Measurements from ENCODE around the gene SCNM1.
A peak's percentile ranks its signal among the peaks of the same experiment; 100 is the strongest.
"Not testable (repeated sequence)": the region's sequence is repeated elsewhere in the genome, so short reads cannot be mapped to it uniquely, and the experiment has no call there.

SCNM1 gene

GRCh38 chr1:151184211-151184610, 18.3 kb downstream of the SCNM1 start:
- intact Hi-C loops (cut with DNase I): no loop called here
- no peak for DNase-seq

- no peak for DNase-seq
- intact Hi-C loops (cut with DNase I): no loop called here
Measured at GRCh38 chr1:151187205-151187604, 21.3 kb downstream of the SCNM1 start.

DNA sequence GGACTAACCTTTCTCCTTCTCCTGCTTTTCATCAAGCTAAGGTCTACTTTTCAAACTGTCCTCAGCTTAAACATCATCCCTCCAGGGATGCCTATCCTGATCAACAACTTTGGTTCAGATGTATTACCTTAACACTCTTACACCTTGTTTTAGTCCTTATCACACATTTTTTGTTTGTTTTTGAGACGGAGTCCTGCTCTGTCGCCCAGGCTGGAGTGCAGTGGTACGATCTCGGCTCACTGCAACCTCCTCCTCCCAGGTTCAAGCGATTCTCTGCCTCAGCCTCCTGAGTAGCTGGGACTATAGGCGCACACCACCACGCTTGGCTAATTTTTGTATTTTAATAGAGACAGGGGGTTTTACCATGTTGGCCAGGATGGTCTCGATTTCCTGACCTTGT, 22.7 kb downstream of the SCNM1 start:
- intact Hi-C loops (cut with DNase I); DNase-seq: not testable (repeated sequence)

GRCh38 chr1:151189637-151190445, 23.9 kb downstream of the SCNM1 start, which contains the start of gene VPS72:
TSS of gene VPS72 (minus strand) at chr1:151190197. CDS start at chr1:151190121, 76 bp downstream.
- intact Hi-C loops (cut with DNase I): loop anchor here (10.0 kb wide), 1 partner anchor 155 kb away; the partner anchor contains the start of gene RFX5
- peak; percentile 78 to 95 (median 89) for DNase-seq

DNA sequence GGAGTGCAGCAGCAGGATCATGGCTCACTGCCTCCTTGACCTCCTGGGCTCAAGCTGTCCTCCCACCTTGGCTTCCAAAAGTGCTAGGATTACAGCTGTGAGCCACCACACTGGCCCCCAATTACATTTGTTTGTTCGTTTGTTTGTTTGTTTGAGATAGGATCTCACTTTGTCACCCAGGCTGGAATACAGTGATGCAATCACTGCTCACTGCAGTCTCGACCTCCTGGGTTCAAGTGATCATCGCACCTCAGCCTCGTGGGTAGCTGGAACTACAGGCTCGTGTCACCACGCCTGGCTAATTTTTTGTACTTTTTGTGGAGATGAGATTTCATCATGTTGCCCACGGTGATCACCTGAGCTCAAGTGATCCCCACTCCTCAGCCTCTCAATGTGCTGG, 26.1 kb downstream of the SCNM1 start:
- intact Hi-C loops (cut with DNase I): loop anchor here (10.0 kb wide), 1 partner anchor 153 kb away; the partner anchor contains the start of gene RFX5

GRCh38 chr1:151193304-151193703, 27.4 kb downstream of the SCNM1 start:
- DNase-seq: no peak
- intact Hi-C loops (cut with DNase I): loop anchor here (10.0 kb wide), 1 partner anchor 151 kb away; the partner anchor contains the start of gene RFX5

More for the DNA sequence above, 26.1 kb downstream of the SCNM1 start:
- DNase-seq: no peak

- DNase-seq: no peak
- intact Hi-C loops (cut with DNase I): loop anchor here (10.0 kb wide), 1 partner anchor 151 kb away; the partner anchor contains the start of gene RFX5
Measured at GRCh38 chr1:151193856-151194255, 27.9 kb downstream of the SCNM1 start.

- intact Hi-C loops (cut with DNase I): loop anchor here (10.0 kb wide), 1 partner anchor 150 kb away; the partner anchor contains the start of gene RFX5
- peak; percentile 35 to 90 (median 66) for DNase-seq
Measured at GRCh38 chr1:151194894-151195594, 29.1 kb downstream of the SCNM1 start.

DNA sequence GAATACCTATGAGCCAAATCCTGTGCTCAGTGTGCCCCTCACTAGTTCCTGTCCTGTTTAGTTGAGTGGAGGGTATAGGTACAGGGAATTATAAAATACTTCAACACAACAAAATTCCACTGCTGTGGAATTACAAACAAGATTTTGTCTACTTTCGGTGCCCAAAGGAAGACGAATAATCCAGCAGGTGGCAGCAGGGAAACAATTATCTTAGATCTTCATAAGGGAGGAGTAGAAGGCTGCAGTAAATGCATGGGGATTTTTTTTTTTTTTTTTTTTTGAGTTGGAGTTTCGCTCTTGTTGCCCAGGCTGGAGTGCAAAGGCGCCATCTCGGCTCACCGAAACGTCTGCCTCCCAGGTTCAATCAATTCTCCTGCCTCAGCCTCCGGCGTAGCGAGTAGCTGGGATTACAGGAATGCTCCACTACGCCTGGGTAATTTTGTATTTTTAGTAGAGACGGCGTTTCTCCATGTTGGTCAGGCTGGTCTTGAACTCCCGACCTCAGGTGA, 30.4 kb downstream of the SCNM1 start:
- intact Hi-C loops (cut with DNase I): loop anchor here (10.0 kb wide), 1 partner anchor 148 kb away; the partner anchor contains the start of gene RFX5
- DNase-seq: peak in 38 of 42 donors; percentile 28 to 89 (median 66)

DNA sequence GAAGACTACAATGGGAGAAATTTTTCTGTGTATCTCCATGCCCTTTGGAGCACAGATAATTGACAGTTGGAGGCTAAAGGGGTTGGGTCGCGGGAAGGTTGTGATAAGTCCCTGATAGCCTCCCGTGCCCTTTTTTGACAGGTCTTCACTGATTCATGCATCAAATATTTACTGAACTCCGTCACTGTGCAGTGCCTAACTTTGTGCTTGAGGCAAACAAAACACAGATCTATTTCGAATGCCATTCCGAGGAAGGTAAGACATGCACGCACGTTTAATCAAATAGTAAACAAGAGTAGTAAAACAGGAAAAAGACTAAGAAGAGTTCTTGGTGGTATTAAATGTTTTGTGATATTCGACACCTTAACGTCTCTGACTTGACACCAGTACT, 31.9 kb downstream of the SCNM1 start:
- intact Hi-C loops (cut with DNase I): loop anchor here (2.0 to 10.0 kb wide), 2 partner anchors 57 to 147 kb away; partner anchors contain the start of genes PSMD4 and RFX5
- no peak for DNase-seq

GRCh38 chr1:151198254-151199127, 32.5 kb downstream of the SCNM1 start, which contains the start of gene PIP5K1A:
TSS of gene PIP5K1A (plus strand) at chr1:151198552. CDS start at chr1:151198997, 445 bp downstream.
- peak; percentile 95 to 100 (median 99) for DNase-seq
- intact Hi-C loops (cut with DNase I): loop anchor here (2.0 to 10.0 kb wide), 2 partner anchors 56 to 146 kb away; partner anchors contain the start of genes PSMD4 and RFX5

DNA sequence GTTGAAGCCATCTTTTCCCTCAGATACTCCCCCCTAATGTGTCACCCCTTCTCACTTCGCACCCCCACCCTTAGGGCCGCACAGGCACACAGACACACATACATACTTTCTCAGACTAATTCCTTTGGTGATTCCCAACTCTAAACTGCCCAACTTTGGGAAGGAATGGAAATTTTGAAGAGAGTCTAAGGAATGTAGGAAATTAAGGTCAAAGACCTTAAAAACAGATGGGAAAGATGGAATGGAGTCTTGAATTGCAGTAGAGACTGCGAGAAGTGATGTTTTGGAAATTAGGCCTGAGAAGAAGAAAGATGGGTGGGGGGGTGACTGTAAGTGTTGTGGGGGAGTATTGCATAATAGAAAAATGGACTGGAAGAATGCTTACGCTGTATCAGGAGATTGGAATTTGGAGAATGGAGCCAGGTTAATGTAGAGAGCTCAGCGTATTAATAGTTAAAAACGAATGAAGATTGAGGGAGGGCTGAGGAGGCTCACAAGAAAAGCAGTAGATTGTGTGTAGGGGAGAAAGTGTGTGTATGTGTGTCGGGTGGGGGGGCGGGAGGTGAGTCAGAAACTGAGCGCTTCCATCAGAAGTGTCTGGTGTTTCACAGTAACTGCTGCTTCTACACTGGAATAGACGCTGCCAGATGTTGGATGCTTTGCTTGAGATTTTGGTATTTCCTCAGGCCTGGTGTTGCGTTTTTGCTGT, 34.1 kb downstream of the SCNM1 start:
- intact Hi-C loops (cut with DNase I): loop anchor here (2.0 to 10.0 kb wide), 2 partner anchors 55 to 145 kb away; partner anchors contain the start of genes PSMD4 and RFX5

GRCh38 chr1:151205381-151205965, 39.5 kb downstream of the SCNM1 start:
- intact Hi-C loops (cut with DNase I); DNase-seq: not testable (repeated sequence)

More for the DNA sequence above, 34.1 kb downstream of the SCNM1 start:
- DNase-seq: peak in 11 of 42 donors; percentile 4 to 60 (median 27)

GRCh38 chr1:151210830-151211229, 44.9 kb downstream of the SCNM1 start:
- intact Hi-C loops (cut with DNase I): no loop called here
- no peak for DNase-seq

GRCh38 chr1:151211972-151212705, 46.2 kb downstream of the SCNM1 start:
- intact Hi-C loops (cut with DNase I): no loop called here
- no peak for DNase-seq

- no peak for DNase-seq
Measured at GRCh38 chr1:151213560-151213959, 47.6 kb downstream of the SCNM1 start.

More at GRCh38 chr1:151213560-151213959, 47.6 kb downstream of the SCNM1 start:
- intact Hi-C loops (cut with DNase I): no loop called here

Data from head of caudate nucleus (tissue), 42 donors.